Measurements from ENCODE around the gene PRSS33. TPM values are rescaled to one million over a fixed set of nuclear protein-coding genes. Genes with fewer than 3 reads are reported as not detected.

Gene PRSS33
- total RNA-seq, 1 donor from 2014 or later, result not detected

GRCh38 chr16:2779151-2779920 lies 8.0 kb downstream of the PRSS33 start:
- DNase-seq (ENCODE audit: extremely low read depth, low read depth, low spot score), result no peak

- no peak for DNase-seq (ENCODE audit: extremely low read depth, low read depth, low spot score)
These were observed 8.8 kb downstream of the PRSS33 start for GRCh38 chr16:2778630-2778958.

- DNase-seq (ENCODE audit: extremely low read depth, low read depth, low spot score), result no peak
These were observed 9.3 kb downstream of the PRSS33 start for GRCh38 chr16:2777903-2778629.

GRCh38 chr16:2777231-2777902 lies 10.0 kb downstream of the PRSS33 start, which contains the start of gene ELOB:
Gene ELOB, minus strand, starts transcription at chr16:2777280. Its CDS starts 41 bp downstream, at chr16:2777239.
- DNase-seq (ENCODE audit: extremely low read depth, low read depth, low spot score), result no peak

GRCh38 chr16:2776500-2777139 lies 10.7 kb downstream of the PRSS33 start:
- DNase-seq (ENCODE audit: extremely low read depth, low read depth, low spot score), result no peak

- DNase-seq (ENCODE audit: extremely low read depth, low read depth, low spot score), result no peak
These were observed 11.4 kb downstream of the PRSS33 start for GRCh38 chr16:2775765-2776499.

GRCh38 chr16:2775131-2775716 lies 12.1 kb downstream of the PRSS33 start:
- no peak for DNase-seq (ENCODE audit: extremely low read depth, low read depth, low spot score)

GRCh38 chr16:2774161-2774891 lies 13.0 kb downstream of the PRSS33 start:
- DNase-seq (ENCODE audit: extremely low read depth, low read depth, low spot score), result no peak

GRCh38 chr16:2773188-2773968 lies 14.0 kb downstream of the PRSS33 start:
- DNase-seq (ENCODE audit: extremely low read depth, low read depth, low spot score), result no peak

- DNase-seq (ENCODE audit: extremely low read depth, low read depth, low spot score), result no peak
These were observed 15.6 kb downstream of the PRSS33 start for GRCh38 chr16:2771496-2772402.

- no peak for DNase-seq (ENCODE audit: extremely low read depth, low read depth, low spot score)
These were observed 17.1 kb downstream of the PRSS33 start for GRCh38 chr16:2770057-2770951.

GRCh38 chr16:2769675-2770056 lies 17.7 kb downstream of the PRSS33 start:
- no peak for DNase-seq (ENCODE audit: extremely low read depth, low read depth, low spot score)

GRCh38 chr16:2769100-2769529 lies 18.2 kb downstream of the PRSS33 start:
- no peak for DNase-seq (ENCODE audit: extremely low read depth, low read depth, low spot score)

GRCh38 chr16:2768403-2769089 lies 18.8 kb downstream of the PRSS33 start:
- no peak for DNase-seq (ENCODE audit: extremely low read depth, low read depth, low spot score)

- no peak for DNase-seq (ENCODE audit: extremely low read depth, low read depth, low spot score)
These were observed 19.5 kb downstream of the PRSS33 start for GRCh38 chr16:2767891-2768290.

- no peak for DNase-seq (ENCODE audit: extremely low read depth, low read depth, low spot score)
These were observed 20.1 kb downstream of the PRSS33 start for GRCh38 chr16:2767140-2767731.
